AG04449 (cell line): Measurements from ENCODE around the gene BMP8B.
"Not testable (repeated sequence)": the region's sequence is repeated elsewhere in the genome, so short reads cannot be mapped to it uniquely, and the experiment has no call there.

Experiments
- CTCF ChIA-PET: fragments of 350-600 bp; formaldehyde crosslinking; extraction: SDS; loops from one replicate; lab custom pipeline; 2021; ENCODE audit warnings: antibody characterized with exemption; lab: Yijun Ruan, JAX
- POLR2A ChIA-PET: fragments of 400-600, 350-600 bp; formaldehyde crosslinking; extraction: SDS; loops from one replicate; lab custom pipeline; 2020; ENCODE audit warnings: antibody characterized with exemption, inconsistent platforms; lab: Yijun Ruan, JAX
- DNase-seq: peaks from one replicate; pipeline ENCODE4 v3.0.0-alpha.2; 2010; ENCODE audit warnings: low read depth, low spot score
- H3K4me3 ChIP-seq: 2 replicates; pipeline ENCODE4 v1.5.1; 2011; ENCODE audit warnings: low read depth, mild to moderate bottlenecking, control low read depth, low read length
- CTCF ChIP-seq: IDR thresholded peaks from one replicate; pipeline ENCODE4 v1.5.1; 2011; ENCODE audit warnings: mild to moderate bottlenecking, moderate library complexity, low read length, control low read depth, inconsistent platforms; ENCODE audit not compliant: insufficient read depth; ENCODE audit errors: missing control alignments

Gene BMP8B

GRCh38 chr1:39833121-39833520 lies 44.5 kb upstream of the BMP8B start:
- ChIA-PET CTCF (interaction anchor here (1.0 to 1.4 kb wide), 5 partner anchors 11 to 141 kb away, joined by 3 to 5 read pairs (median 4); partner anchors contain the start of gene MYCL), POLR2A (no interaction called here)
- TF ChIP-seq CTCF = no peak
- no peak for DNase-seq
- H3K4me3 ChIP-seq = no peak overlapping the region

- no peak overlapping the region for H3K4me3 ChIP-seq
- TF ChIP-seq CTCF = no peak
- ChIA-PET CTCF (interaction anchor here (1.0 kb wide), 1 partner anchor 14 kb away, joined by 3 read pairs; no protein-coding TSS in a partner anchor), POLR2A (no interaction called here)
- no peak for DNase-seq
Measured at GRCh38 chr1:39832294-39832693, 43.6 kb upstream of the BMP8B start.

- no peak for DNase-seq
- ChIA-PET POLR2A (no interaction called here), CTCF (interaction anchor here (0.9 to 16.9 kb wide), 10 partner anchors 10 to 202 kb away, joined by 3 to 191 read pairs (median 4); partner anchors contain the start of gene MYCL)
- no peak overlapping the region for H3K4me3 ChIP-seq
- no peak for TF ChIP-seq CTCF
Measured at GRCh38 chr1:39829791-39830533, 41.3 kb upstream of the BMP8B start.

GRCh38 chr1:39828734-39829133 lies 40.1 kb upstream of the BMP8B start:
- no peak overlapping the region for H3K4me3 ChIP-seq
- DNase-seq = no peak
- TF ChIP-seq CTCF = no peak
- CTCF ChIA-PET = interaction anchor here (0.8 to 16.9 kb wide), 8 partner anchors 9 to 204 kb away, joined by 4 to 191 read pairs (median 6); partner anchors contain the start of gene MYCL
- POLR2A ChIA-PET = no interaction called here

- POLR2A ChIA-PET, H3K4me3 ChIP-seq, DNase-seq: not testable (repeated sequence)
- CTCF ChIA-PET = interaction anchor here (0.8 to 16.9 kb wide), 7 partner anchors 8 to 146 kb away, joined by 4 to 191 read pairs (median 6); partner anchors contain the start of gene MYCL
Measured at GRCh38 chr1:39828255-39828654, 39.6 kb upstream of the BMP8B start.

GRCh38 chr1:39827201-39827600 lies 38.5 kb upstream of the BMP8B start:
- CTCF ChIA-PET = interaction anchor here (0.8 to 16.9 kb wide), 11 partner anchors 9 to 205 kb away, joined by 3 to 191 read pairs (median 4); partner anchors contain the start of gene MYCL
- POLR2A ChIA-PET = no interaction called here
- no peak for TF ChIP-seq CTCF
- no peak overlapping the region for H3K4me3 ChIP-seq
- DNase-seq = no peak
